PFSK-1 (cell line): ENCODE measurements around the gene COX4I1.

ENCODE experiments used
- FOXP2 ChIP-seq: optimal IDR thresholded peaks from 2 replicates; pipeline ENCODE3; 2011; ENCODE audit warnings: borderline replicate concordance, control low read depth, inconsistent platforms; ENCODE audit not compliant: insufficient read depth; ENCODE audit errors: extremely low read length, extremely low read depth
- POLR2AphosphoS5 ChIP-seq: IDR thresholded peaks from 2 replicates; pipeline ENCODE4 v1.6.1; 2012; ENCODE audit warnings: low read depth, mild to moderate bottlenecking, control low read depth, low read length, moderate library complexity
- SIN3A ChIP-seq: IDR thresholded peaks from 2 replicates; pipeline ENCODE4 v1.6.1; 2012; ENCODE audit warnings: mild to moderate bottlenecking, low read length, moderate library complexity, borderline replicate concordance; ENCODE audit not compliant: insufficient read depth
- TAF1 ChIP-seq: IDR thresholded peaks from 2 replicates; pipeline ENCODE4 v1.6.1; 2012; ENCODE audit warnings: low read length, control low read depth, borderline replicate concordance; ENCODE audit not compliant: insufficient read depth
- TF ChIP-seq, protein P1 (sequence below), 2 experiments: IDR thresholded peaks; 2 replicates each; pipeline versions ENCODE4 v1.6.1 to v1.8.0; 2011 to 2012; ENCODE audit warnings: low read depth in 2 of 2, low read length in 2 of 2, control low read depth in 1 of 2, inconsistent platforms in 1 of 2, mild to moderate bottlenecking in 1 of 2, moderate library complexity in 1 of 2; ENCODE audit not compliant: insufficient read depth in 1 of 2

COX4I1 gene

GRCh38 chr16:85854935-85855334, 55.4 kb downstream of the COX4I1 start:
- TF ChIP-seq POLR2AphosphoS5 (no peak), FOXP2 (no peak), TAF1 (no peak), SIN3A (no peak)
- TF ChIP-seq, protein P1, sequence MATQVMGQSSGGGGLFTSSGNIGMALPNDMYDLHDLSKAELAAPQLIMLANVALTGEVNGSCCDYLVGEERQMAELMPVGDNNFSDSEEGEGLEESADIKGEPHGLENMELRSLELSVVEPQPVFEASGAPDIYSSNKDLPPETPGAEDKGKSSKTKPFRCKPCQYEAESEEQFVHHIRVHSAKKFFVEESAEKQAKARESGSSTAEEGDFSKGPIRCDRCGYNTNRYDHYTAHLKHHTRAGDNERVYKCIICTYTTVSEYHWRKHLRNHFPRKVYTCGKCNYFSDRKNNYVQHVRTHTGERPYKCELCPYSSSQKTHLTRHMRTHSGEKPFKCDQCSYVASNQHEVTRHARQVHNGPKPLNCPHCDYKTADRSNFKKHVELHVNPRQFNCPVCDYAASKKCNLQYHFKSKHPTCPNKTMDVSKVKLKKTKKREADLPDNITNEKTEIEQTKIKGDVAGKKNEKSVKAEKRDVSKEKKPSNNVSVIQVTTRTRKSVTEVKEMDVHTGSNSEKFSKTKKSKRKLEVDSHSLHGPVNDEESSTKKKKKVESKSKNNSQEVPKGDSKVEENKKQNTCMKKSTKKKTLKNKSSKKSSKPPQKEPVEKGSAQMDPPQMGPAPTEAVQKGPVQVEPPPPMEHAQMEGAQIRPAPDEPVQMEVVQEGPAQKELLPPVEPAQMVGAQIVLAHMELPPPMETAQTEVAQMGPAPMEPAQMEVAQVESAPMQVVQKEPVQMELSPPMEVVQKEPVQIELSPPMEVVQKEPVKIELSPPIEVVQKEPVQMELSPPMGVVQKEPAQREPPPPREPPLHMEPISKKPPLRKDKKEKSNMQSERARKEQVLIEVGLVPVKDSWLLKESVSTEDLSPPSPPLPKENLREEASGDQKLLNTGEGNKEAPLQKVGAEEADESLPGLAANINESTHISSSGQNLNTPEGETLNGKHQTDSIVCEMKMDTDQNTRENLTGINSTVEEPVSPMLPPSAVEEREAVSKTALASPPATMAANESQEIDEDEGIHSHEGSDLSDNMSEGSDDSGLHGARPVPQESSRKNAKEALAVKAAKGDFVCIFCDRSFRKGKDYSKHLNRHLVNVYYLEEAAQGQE (IDR thresholded peaks at IDR 0.05; ENCODE audit: insufficient read depth in 1 of 2, low read depth in 2 of 2, low read length in 2 of 2) = no peak

GRCh38 chr16:85856079-85856478, 56.6 kb downstream of the COX4I1 start:
- TF ChIP-seq POLR2AphosphoS5 (no peak), FOXP2 (no peak), TAF1 (no peak), SIN3A (no peak)
- TF ChIP-seq, protein P1 (IDR thresholded peaks at IDR 0.05; ENCODE audit: insufficient read depth in 1 of 2, low read depth in 2 of 2, low read length in 2 of 2) = no peak

- TF ChIP-seq FOXP2 = no peak
- TF ChIP-seq TAF1 = no peak
- TF ChIP-seq SIN3A = no peak
- TF ChIP-seq, protein P1 (IDR thresholded peaks at IDR 0.05; ENCODE audit: insufficient read depth in 1 of 2, low read depth in 2 of 2, low read length in 2 of 2) = no peak
- no peak for TF ChIP-seq POLR2AphosphoS5
These were observed 57.1 kb downstream of the COX4I1 start for GRCh38 chr16:85856585-85856984.
